Motor neuron (in vitro differentiated cells): Measurements from ENCODE around the gene ARHGDIB. TPM values are rescaled to one million over a fixed set of nuclear protein-coding genes. Genes with fewer than 3 reads are reported as not detected.
A peak's percentile ranks its signal among the peaks of the same experiment; 100 is the strongest.

Source experiments
- ATAC-seq, 8 experiments: fragments of 200-7000 bp; cut with Tn5 transposase; replicated peaks in 6 of 8; 2 replicates each; pipeline ENCODE4 v1.8.0; 2021; ENCODE audit warnings: mild to moderate bottlenecking in 8 of 8, moderate library complexity in 8 of 8
- H3K27ac ChIP-seq, 2 donors: fragments of 250-450 bp; sonication (Bioruptor Pico); 2 replicates each; pipeline ENCODE4 v1.9.0; 2021; ENCODE audit warnings: antibody characterized with exemption in 2 of 2, mild to moderate bottlenecking in 2 of 2, moderate library complexity in 1 of 2
- H3K4me1 ChIP-seq, 2 donors: fragments of 250-450 bp; sonication (Bioruptor Pico); replicated peaks in 1 of 2; 2 replicates each; pipeline ENCODE4 v1.6.1; 2021; ENCODE audit warnings: antibody characterized with exemption in 2 of 2, mild to moderate bottlenecking in 2 of 2, moderate library complexity in 1 of 2
- H3K4me3 ChIP-seq, 5 donors: fragments of 250-450 bp; sonication (Bioruptor Pico); 2 replicates each; pipeline ENCODE4 v1.9.0; 2021; ENCODE audit warnings: antibody characterized with exemption in 5 of 5, mild to moderate bottlenecking in 5 of 5, moderate library complexity in 4 of 5
- WGBS, 10 experiments: fragments of 450-650 bp; shearing (Covaris generic); methylation state at CpG; one replicate each; pipeline ENCODE4 v1.0.0; 2022; 5-methylcytosine and 5-hydroxymethylcytosine counted together
- in situ Hi-C, 9 experiments: fragments of 400-800 bp; cut with MboI; loops; one replicate each; pipeline ENCODE4 v1.15.0; 2021; ENCODE audit warnings: low sequenced_read_pairs in 9 of 9, low pct_unique_long_range_greater_than_20kb in 2 of 9; ENCODE audit not compliant: unreplicated experiment in 9 of 9
- total RNA-seq, 8 experiments: library from RNA; unstranded; fragments of 300-600 nt; gene quantifications; 2 replicates each; pipeline versions ENCODE4 v1.2.3 to v1.2.4, GENCODE V29; 2022

Gene ARHGDIB
- total RNA-seq, 8 experiments from 2014 or later = 0.11 to 6.1 (median 1.2) TPM

DNA sequence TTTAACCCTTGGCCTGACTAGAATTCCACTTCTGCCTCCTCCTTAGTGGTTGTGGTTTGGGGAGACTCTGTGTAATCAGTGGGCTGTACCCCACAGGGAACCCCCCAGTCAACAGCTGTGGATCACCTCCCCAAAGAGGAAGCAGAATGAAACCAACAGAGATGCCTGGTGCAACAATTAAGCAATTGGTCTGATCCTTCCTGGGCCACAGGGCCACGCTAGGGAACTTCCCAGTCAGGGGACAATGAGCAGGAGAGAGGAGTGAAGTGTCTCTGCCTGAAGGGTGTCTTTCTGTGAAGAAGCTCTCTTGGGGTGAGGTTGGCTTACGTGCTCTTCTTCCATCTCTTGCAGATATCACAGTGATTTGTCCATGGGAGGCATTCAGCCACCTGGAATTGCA, 19.6 kb upstream of the ARHGDIB start:
- Histone ChIP-seq H3K4me1 (no peaks in the 10 kb centered on the region), H3K27ac (no peak overlapping the region), H3K4me3 (no peak overlapping the region)
- no peak for ATAC-seq
- in situ Hi-C loops = loop anchor here in 3 of 9 experiments (25.0 kb wide), 1 partner anchor 144 kb away; the partner anchor contains the start of gene ART4 (in 3 of the 3)
- WGBS, 10 experiments = 40 to 100% (median 80%) methylated on average over 1 to 2 of the region's 2 CpGs; no CpG with 5 or more reads in 5 of the 10 experiments

DNA sequence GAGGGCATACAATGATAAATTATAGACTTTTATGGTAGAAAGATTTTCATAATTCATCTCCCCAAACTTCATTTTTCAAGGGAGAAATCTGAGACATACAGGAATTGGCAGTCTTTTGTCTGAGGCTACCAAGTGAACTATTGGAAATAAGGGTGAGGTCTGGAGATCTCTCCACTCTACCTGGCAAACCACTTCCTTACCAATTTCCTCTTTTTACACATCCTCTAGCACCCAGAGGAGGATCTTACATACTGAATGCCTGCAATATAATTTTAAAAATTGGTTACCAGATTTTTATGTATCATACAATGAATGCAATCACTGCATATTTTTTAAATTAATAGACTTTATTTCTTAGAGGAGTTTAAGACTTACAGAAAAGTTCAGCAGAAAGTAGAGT, 18.1 kb upstream of the ARHGDIB start:
- Histone ChIP-seq H3K4me3 (no peak overlapping the region), H3K4me1 (no peaks in the 10 kb centered on the region), H3K27ac (no peak overlapping the region)
- in situ Hi-C loops = loop anchor here in 3 of 9 experiments (25.0 kb wide), 1 partner anchor 142 kb away; the partner anchor contains the start of gene ART4 (in 3 of the 3)
- no peak for ATAC-seq

DNA sequence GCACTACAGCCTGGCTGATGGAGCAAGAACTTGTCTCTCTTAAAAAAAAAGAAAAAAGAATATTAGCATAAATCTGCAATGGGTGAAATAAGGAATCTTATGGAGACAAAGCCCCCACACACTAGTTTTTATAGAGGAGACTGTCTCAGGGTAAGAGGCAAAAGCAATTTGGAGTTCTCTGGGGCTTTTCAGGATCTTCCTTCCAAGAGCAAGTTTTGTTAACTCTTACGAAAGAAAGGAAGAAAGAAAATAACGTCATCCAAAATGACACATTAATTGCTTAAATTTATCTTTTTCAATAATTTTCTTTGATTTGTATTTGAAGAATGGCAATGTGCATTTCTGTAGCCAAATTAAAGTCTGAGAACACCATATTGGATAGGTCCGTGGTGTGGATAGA, 15.3 kb upstream of the ARHGDIB start:
- Histone ChIP-seq H3K4me1 (no peaks in the 10 kb centered on the region), H3K4me3 (no peak overlapping the region), H3K27ac (no peak overlapping the region)
- in situ Hi-C loops = loop anchor here in 3 of 9 experiments (25.0 kb wide), 1 partner anchor 139 kb away; the partner anchor contains the start of gene ART4 (in 3 of the 3)
- WGBS, 10 experiments = 24 to 100% (median 75%) methylated on average over 2 to 3 of the region's 3 CpGs; no CpG with 5 or more reads in 3 of the 10 experiments
- no peak for ATAC-seq

DNA sequence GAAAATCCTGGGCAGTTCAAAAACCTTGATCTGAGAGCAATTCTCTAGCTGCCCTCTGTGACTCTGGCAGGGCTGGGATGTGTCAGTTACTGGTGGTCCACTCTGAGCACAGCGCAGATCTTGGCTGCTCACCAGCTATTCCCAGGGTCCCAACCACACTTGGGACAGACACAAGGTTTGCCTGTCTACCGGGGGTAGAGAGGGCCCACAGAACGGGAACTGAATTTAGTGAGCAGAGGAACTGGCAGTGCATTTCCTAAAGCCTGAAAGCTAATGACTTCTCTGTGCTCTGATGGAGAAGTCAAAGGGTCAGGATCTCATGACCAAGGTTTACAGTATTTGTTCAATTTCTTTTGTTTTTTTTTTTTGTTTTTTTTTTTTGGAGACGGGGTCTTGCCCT, 14.1 kb upstream of the ARHGDIB start:
- in situ Hi-C loops = loop anchor here in 3 of 9 experiments (25.0 kb wide), 1 partner anchor 138 kb away; the partner anchor contains the start of gene ART4 (in 3 of the 3)
- ATAC-seq = no peak
- Histone ChIP-seq H3K4me1 (no peaks in the 10 kb centered on the region), H3K4me3 (no peak overlapping the region), H3K27ac (no peak overlapping the region)
- WGBS, 10 experiments = 76 to 100% (median 100%) methylated on average over 1 to 4 of the region's 4 CpGs; no CpG with 5 or more reads in 2 of the 10 experiments

DNA sequence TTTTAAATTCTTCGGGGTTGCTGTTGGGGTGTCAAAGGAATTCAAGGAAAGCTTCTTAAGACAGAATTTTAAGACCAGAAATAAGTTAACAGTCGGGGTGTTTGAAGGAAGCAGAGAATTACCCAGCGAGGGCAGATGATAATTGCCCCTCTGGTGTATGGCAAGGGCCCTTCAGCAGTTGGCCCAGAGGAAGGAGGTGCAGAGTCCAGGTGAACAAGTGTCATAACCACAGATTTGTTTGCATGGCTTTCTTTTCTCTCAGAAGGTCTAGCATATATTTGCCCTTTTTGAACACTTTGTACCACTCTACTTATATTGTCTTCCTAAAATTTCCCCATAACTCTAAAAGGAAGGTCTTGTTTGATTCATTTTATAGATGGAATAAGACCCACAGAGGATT, 13.2 kb upstream of the ARHGDIB start:
- Histone ChIP-seq H3K4me1 (no peaks in the 10 kb centered on the region), H3K4me3 (no peak overlapping the region), H3K27ac (no peak overlapping the region)
- in situ Hi-C loops = loop anchor here in 3 of 9 experiments (25.0 kb wide), 1 partner anchor 137 kb away; the partner anchor contains the start of gene ART4 (in 3 of the 3)
- ATAC-seq = no peak
- WGBS, 10 experiments = 42 to 90% (median 72%) methylated on average over 1 to 3 of the region's 3 CpGs

DNA sequence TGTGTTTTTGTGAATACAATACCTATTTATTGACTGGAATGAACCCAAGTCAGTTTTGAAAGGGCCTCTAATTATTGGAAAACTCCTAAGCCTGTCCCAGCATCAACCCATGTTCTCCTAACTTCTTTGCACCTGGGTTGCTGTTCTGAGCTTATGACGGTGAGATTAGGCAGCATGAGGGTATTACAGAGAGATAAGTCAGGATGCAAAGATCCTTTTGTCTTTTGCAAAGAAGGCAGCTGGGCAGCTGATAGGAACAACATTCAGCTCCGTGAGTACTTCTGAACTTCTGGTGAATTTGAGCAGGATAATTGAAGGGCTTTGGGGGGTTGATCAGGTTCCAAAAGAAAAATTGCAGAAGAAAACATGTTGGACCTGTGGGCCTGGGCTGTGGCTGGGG, 11.4 kb upstream of the ARHGDIB start, which contains the start of gene PDE6H:
PDE6H (plus strand) TSS at position 227 of the 400 bp plus-strand sequence. CDS start 4,971 bp downstream, outside the sequence.
- in situ Hi-C loops = no loop called here
- 47 to 100% (median 82%) methylated on average over 1 to 2 of the region's 2 CpGs for WGBS, 10 experiments
- Histone ChIP-seq H3K27ac (no peak within 1 kb of the TSS), H3K4me3 (no peak within 1 kb of the TSS), H3K4me1 (no peaks in the 10 kb centered on the region)
- ATAC-seq = no peak

DNA sequence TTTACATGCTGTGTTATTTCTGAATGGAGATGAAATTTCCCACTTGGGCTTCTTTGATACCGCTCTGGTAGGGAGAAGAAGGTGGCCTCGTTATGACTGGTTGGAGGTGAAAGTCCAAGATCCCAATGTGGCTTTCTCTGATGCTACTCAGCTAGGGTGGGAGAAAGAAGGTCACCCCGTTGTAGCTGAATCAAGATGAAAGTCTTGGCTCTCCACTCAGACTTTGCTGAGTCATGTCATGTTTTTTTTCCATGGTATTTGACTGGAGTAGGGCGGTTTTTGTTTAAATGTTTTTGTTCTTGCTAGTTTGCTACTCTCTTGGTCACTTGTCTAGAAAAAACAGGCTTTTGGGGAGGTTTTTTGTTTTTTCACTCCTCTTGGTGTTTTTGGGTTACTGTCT, 9.1 kb upstream of the ARHGDIB start:
- in situ Hi-C loops = no loop called here
- peak in 1 of 8 experiments; percentile 27 for ATAC-seq
- H3K27ac ChIP-seq = no peak overlapping the region
- 25 to 83% (median 59%) methylated on average over 2 to 4 of the region's 4 CpGs; no CpG with 5 or more reads in 1 of the 10 experiments for WGBS, 10 experiments
- H3K4me3 ChIP-seq = no peak overlapping the region
- no peaks in the 10 kb centered on the region for H3K4me1 ChIP-seq

DNA sequence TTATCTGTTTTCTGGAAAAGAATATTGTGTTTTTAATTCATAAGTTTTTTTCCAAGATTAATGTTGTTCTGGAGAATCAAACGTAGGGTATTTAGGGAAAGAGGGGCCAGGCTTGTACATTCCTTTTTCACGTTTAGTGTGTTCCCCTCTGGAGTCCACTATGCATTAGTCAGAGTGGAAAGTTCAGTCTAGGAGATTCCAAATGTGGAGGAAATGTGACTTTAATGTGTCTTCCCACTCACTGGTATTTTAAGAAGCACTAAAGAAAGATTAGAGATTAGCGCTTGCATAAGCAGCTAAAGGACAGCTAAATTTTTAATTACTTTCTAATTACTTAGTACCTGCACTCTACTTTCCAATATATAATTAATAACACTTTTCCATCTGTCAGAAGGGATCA, 7.1 kb upstream of the ARHGDIB start:
- 34 to 100% (median 83%) methylated on average over 1 to 3 of the region's 3 CpGs; no CpG with 5 or more reads in 1 of the 10 experiments for WGBS, 10 experiments
- Histone ChIP-seq H3K4me3 (no peak overlapping the region), H3K27ac (no peak overlapping the region), H3K4me1 (no peaks in the 10 kb centered on the region)
- ATAC-seq = no peak
- in situ Hi-C loops = no loop called here

DNA sequence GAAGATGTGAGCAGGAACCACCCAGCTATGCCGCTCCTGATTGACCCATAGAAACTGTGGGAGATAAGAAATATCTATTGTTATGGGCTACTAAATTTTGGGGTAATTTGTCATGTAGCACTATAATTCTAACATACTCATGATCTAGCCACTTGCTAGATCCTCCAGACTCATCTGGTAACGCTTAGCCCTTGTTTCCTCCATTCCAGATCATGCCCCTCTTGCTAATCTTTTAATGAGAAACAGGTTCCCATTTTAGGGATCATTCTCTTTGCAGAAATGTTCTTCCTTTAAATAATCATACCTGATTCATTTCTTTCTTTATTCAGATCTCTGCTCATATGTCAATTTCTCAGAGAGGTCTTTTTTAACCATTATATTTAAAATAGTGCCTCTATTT, 3.8 kb upstream of the ARHGDIB start:
- ATAC-seq = no peak
- Histone ChIP-seq H3K4me1 (no peaks in the 10 kb centered on the region), H3K4me3 (no peak overlapping the region), H3K27ac (no peak overlapping the region)
- in situ Hi-C loops = no loop called here
- whole genome bisulfite sequencing, 10 experiments = 24 to 100% (median 90%) methylated on average over 1 to 2 of the region's 2 CpGs; no CpG with 5 or more reads in 1 of the 10 experiments

DNA sequence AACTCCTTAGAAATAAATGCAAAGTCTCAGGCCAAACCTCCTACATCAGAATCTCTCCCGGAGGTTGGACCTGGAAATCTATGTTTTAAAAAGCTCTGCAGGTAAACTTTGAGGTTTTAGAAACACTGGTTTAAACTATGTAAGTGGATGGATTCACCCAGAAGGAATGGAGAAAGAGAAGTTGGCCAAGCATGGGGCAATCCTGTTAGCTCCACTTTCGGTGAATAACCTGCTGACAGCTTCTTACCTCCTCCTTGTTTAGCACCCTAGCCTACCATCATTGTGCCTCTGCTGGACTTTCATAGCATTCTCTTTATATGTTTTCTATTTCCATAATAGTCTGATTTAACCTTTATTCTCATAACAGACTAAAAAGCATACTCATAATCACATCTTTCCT, 3.0 kb upstream of the ARHGDIB start:
- 80 to 100% (median 100%) methylated on average over 1 to 2 of the region's 2 CpGs; no CpG with 5 or more reads in 3 of the 10 experiments for WGBS, 10 experiments
- in situ Hi-C loops = no loop called here
- no peak overlapping the region for H3K27ac ChIP-seq
- no peak for ATAC-seq
- no peaks in the 10 kb centered on the region for H3K4me1 ChIP-seq
- no peak overlapping the region for H3K4me3 ChIP-seq

DNA sequence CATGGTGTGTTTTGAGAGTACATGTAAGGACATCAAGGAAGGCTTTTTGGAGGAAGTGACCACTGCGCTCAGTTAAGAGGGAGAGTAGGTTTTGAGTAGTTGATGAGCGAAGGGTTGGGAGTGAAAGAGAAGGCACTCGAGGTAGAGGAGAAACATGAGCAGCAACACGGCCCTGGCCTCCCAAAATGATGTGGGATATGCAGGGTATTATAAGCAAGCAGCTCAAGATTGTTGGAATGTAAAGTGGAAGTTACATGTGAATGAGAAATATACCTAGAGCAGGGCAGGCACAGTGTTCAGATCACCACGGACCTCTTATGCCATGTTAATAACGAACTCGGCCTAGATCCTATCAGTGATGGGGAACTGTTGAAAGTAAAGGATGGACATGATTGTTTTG, 2.1 kb upstream of the ARHGDIB start:
- no peak overlapping the region for H3K27ac ChIP-seq
- H3K4me1 ChIP-seq = no peaks in the 10 kb centered on the region
- H3K4me3 ChIP-seq = no peak overlapping the region
- WGBS, 10 experiments = 73 to 100% (median 89%) methylated on average over 2 to 7 of the region's 7 CpGs
- no peak for ATAC-seq
- in situ Hi-C loops = no loop called here

DNA sequence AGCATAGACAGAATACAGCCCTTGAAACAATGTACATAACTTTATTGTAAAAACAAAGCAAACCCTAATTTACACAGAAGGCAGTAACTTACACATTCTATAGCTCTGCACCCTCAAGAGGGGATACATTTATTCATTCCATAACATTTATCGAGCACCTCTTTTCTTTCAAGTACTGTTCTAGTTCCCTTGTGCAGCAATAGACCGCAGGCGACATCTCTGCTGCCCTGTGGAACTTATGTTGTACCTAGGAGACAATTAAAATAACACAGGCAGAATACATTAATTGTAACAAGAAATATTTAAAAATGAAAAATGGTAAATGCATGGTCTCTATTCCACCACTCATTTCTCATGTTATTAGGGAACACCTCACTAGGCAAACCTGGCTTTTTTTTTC, 1.4 kb upstream of the ARHGDIB start:
- Histone ChIP-seq H3K27ac (no peak overlapping the region), H3K4me1 (no peaks in the 10 kb centered on the region), H3K4me3 (no peak overlapping the region)
- in situ Hi-C loops = no loop called here
- 60 to 100% (median 100%) methylated on average over 1 to 3 of the region's 3 CpGs; no CpG with 5 or more reads in 1 of the 10 experiments for WGBS, 10 experiments
- no peak for ATAC-seq

DNA sequence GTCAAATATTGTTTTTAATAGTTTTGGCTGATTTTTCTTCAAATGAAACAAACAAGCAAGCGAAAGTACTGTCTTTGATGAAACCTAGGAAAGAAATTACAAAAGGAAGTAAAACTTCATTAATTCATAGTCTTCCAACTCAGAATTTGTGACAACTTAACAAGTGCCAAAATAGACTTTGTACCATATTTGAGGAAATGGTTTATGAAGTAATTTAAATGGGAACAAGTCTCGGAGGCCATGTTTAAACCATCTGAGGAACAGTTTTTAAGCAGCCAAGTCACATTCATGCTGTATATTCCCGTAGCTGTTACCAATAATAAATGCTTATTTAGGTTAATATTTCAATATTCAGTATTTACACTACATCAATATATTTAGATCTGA, 745 bp upstream of the ARHGDIB start:
- 9 to 100% (median 86%) methylated on average over 1 to 3 of the region's 3 CpGs; no CpG with 5 or more reads in 1 of the 10 experiments for WGBS, 10 experiments
- no peaks in the 10 kb centered on the region for H3K4me1 ChIP-seq
- in situ Hi-C loops = no loop called here
- H3K4me3 ChIP-seq = no peak overlapping the region
- ATAC-seq = no peak
- no peak overlapping the region for H3K27ac ChIP-seq
